ENCODE results near the gene LUM.

Gene LUM

DNA sequence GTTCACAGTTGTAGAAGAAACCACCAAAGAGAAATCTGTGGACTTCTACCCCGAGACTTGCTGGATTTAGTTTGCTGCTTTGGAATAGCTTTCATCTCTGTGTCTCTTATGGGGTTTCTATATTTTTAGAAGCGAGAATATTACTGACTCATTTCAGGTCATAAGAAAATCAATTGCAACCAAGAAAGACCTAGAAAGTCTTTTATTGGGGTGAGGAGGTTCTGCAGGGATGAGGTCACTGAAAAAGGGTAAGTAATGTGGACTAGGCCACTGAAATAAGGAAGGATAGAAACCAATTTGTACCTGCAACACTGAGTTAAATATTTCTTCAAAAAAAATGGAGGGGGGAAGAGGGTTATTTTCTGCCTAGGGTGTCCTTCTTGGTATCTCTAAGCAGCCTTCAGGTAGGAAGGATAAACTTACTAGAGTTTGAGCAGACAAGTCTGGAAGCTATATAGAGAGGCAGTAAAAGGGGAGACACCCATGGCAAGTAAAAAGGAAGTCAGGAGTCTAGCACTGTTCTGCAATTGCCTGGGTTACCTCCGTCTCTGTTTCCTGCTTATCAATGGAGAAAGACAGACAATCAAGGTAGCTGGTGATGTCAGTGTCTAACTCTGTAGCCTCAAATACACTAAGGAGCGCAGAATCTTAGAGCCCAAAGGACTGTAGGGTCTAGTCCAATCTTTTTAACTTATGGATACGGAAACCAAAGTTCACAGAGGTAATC, 33.9 kb downstream of the LUM start:
- DNase-seq, result no peak

DNA sequence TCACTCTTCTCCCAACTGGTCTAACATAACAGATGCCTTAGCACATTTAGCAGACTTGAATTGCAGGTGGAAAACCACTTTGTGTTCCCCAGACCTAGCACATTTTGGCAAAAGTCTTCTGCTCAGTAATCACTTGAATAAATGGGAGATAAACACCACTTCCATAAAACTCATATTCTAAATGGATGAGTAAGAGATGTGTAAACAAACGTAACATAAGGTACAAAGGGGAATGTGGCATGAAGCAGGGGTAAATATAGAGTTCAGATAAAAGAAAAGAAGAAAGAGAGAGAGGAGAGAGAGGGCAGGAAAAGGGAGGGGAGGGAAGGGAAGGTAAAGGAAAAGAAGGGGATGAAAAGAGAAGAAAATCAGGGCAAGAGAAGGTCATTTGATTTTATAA, 36.4 kb downstream of the LUM start:
- no peak for DNase-seq

DNA sequence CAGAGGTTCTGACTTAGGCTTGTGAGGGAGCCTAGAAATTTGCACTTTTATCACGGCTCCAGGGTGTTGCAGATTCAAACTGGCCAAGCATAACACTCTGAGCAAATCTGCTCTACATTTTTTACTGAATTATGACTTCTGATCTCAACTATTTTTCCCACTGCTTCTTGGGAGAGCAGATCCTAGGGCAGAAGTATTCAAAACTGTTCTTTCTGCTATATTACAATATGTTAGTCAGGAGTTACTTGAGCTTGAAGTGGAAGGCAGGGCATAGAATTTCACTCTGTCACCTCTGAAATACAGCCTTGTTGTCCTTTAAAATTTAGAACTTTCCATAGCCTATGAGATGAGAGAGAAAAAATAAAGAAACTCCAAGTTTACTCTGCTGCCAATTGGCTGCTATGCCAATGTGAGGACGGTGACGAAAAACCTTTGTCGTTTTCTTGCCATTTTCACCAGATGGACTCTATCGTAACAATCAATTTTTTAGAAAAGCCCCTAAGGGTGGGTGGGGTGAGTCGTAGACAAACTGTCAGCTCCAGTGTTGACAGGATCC, 37.1 kb downstream of the LUM start:
- no peak for DNase-seq

DNA sequence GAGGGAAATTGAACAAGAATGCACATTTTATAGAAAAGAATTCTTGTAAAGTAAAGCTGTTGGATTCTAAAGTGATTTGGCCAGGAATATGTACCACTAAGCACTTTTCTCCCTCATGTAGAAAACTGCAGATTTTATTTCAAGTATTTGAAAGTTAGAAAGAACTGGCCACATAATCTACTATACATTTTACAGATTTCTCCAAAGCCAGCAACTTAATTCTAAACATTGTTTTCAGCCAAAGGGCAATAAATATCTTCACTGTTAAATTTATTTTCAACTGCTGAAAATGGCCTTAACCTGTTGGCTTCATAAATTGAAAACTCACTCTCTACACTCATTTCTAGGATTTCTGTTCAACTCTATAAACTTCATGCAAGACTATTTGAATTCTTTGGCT, 37.9 kb downstream of the LUM start:
- DNase-seq, result no peak

DNA sequence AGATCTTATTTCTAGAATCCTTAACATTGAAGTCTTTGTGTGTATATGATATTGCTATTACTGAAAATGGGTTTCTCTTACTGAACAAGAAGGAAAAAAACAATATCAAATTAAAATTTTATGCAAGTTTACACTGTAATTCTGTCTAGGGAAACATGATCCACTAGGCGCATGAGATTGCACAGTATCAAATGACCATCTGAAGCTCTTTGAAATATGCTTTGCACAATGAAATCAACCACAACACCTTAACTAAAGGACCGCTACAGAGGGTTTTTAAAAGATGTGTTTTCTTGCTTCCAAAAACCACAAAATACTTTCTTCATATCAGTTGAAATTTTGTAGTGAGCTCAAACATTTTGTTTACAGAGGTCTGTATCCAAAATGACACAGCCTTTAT, 38.4 kb downstream of the LUM start:
- DNase-seq, result no peak

DNA sequence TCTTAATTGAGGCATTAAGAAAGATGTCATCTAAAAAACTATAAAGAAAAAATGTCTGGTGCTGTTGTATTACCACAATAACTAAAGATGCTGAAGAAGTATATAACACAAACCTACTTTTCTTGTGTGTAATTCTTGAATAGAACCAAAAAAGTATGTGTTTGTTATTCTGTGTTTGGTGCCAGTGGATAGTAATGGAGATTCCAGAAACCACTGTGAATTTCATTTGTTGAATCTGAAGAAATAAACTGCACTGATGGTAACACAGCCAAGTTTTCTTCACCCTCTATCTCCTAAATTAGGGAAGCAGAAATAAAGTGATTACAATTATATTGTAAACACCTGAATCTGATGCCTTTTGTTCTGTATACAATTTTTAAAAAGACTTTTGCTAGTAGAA, 40.4 kb downstream of the LUM start:
- DNase-seq, result no peak

DNA sequence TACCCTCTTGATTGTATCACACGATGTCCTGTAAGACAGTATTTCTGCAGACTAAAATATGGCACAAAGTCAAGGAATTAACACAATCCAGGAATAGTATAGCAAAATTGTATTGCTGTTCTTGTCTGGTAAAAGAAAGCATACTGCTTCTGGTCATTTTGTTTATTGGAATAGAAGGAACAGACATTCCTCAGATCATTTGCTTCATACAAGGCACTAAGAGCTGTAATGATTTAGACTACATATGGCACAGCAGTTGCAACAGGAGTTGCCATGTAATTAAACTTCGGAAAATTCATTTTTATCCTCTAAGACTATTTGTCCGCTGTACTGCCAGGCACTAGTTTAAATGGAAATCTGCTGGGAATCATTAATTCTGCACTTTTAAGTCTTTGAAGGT, 45.9 kb downstream of the LUM start:
- no peak for DNase-seq

DNA sequence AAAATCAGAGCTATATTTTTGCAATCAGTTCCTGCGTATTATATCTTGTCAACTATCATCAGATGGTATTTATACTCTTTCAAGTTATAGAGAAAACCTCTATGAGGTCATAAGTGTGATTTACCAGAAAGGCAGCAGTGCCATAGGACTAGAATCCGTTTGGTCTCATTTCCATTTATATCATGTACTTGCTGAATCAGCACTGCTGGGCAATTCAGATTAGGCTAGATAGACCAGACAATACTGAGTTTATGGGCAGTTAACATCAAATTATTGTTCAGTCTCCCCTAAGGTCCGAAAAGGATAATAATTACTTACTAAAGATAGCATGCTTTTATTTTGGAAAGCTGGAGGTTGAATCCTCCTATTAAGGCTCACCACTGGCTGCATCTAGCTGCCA, 46.7 kb downstream of the LUM start:
- DNase-seq, result no peak

DNA sequence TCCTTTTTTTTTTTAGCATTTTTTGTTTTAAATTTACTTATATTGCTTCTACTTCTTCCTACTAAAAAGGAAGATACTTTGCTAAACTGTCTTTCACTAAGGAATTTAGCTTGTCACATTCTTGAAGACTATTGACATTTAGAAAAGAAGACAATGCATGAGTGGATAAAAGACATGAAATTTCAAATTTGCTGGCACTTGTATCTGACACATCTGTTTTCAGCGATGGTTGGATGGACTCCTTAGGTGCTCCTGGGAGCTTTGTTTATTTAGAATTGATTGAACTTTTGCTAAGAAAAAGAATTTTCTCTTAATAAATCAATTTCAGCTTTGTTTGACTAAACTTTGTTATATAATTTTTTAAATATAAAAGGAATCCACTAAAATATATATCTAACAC, 50.2 kb downstream of the LUM start:
- no peak for DNase-seq

DNA sequence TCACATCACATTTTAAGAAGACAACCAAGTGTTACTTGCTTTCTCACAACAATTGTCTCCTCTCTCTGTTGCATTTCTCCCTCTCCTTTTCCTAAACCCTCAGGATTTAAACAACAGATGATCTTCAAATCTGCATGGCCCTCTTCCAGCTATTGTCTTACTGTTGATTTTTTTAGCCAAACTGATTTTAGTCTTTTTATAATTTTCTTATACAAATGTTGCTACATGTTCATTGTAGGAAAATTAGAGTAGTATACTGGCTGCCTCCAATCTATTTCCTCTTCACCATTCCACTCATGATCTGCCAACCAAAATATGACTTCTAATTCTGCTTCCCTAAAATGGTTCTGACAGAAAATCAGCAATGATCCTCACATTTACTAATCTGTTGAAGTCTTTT, 52.1 kb downstream of the LUM start:
- DNase-seq, result no peak

DNA sequence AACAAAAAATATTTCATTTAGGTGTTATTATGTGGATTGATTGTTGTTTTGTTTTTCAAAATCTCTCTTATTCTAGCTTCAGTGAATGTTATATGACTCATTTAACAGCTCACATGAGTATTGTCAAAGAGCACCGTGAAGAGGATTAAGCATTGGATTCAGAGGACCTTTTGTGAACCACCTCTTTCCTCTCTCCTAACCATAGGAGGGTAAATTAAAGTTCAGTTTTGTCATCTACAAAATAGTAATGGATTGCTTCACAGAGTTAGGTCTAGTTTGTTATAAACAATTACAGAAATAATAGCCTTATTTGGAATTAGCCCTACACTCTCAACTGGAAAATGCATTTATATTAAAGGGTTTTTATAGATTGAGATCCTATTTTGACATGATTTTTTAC, 52.5 kb downstream of the LUM start:
- no peak for DNase-seq

DNA sequence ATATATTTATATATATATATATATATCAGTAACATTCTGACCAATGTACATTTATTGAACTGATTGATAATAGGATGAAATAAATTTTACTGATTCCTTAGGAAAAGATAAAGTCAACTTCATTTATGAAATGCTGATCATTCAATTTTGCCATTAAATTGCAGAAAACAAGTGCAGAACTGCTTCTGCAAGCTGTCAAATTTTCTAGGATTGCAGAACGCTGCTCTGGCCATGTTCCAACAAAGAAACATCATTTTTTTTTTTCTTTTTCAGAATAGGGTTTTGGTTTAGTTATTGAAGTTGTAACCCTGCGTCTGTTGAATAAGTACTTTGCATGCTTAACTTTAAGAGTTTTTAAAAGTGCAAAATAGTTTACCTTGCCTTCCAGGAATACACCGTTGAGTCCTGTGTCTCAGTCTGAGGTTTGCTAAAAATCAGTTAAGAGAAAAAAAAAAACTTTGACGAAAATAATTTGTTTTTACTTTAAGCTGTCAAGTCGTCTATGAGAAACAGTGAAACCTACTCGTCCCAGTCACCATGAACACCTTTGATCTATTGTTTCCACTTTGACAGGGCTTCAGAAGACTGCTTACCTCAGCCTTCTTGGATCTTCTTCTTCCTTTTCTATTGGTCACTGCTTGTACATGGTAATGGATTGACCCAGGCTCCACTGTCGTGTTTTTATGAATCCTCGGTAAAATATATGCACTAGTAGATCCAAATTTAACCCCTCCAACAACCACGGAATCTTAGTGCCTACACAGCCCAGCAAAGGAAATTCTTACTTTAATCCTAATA, 53.7 kb downstream of the LUM start, which contains the start of gene KERA:
KERA (minus strand) TSS at position 657 of the 798 bp plus-strand sequence. CDS start 1,743 bp downstream, outside the sequence.
- DNase-seq, result no peak

DNA sequence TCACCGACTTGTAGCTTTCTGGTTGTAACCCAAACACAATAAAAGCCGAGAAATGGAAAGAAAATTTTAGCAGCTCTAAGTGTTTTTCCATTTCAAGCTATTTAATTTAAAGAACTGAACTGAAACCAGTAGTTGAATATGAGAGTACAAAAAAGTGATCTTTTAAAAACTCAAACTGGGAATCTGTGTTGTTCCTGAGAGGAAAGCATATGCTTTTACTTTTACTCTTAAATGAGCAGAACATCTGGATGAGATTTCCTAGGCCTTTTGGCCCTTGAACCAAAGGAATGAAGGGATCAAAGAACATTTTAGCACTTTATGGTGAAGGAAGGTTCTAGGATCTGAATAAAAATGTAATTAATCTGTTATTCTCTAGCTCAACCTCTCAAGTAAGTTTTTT, 54.8 kb downstream of the LUM start:
- DNase-seq, result no peak

DNA sequence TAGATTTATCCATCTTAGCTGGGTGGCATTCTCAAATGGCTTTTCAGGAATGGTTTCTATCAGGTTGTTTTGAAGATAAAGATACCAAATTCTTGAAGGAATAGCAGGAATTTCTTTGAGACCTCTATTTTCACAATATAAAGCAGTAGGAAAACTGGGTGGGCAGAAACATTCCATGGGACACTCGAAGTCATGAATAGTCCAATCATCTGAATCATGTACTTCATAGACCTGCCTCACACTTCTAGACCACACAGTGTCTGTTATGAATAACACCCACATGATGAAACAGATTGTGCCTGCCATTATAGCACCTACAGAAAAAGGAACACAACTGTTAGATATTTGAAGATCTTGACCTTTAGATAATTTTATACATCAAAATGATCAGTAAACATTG, 55.3 kb downstream of the LUM start:
- no peak for DNase-seq

DNA sequence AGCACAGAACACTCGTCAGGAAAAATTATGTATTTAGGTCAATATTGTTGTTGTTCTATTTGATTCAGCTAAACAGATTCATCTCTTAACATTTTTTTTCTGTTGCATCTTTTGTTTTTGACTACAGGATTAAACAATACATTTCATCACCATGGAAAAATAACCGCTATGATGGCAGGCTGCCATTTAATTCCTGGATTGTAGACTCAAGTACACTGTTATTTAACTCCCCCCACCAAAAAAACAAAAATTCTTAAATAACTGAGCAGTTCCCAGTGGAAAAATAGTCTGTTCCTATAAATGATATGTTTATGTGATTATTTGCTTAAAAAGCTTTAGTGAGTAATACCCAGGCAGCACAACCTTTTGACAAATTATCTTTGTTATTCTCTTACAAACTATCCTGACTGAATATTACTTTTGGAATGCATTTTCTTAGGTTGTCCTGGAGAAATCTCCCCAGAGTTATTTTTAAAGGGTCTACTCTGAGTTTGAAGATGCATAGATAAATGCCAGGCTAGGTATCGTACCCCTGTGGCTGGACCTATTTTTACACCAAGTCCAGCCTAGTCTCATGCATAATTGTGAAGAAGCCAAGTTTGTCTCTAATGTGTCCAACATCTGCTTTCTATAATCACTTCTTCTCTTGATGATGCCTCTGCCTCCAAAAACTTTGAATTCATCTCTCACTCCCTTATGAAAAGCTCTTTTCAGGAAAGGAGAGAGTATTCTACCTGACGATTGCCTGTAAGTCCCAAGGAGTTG, 57.2 kb downstream of the LUM start:
- no peak for DNase-seq
